GM23338 (cell line): Measurements from ENCODE around the gene KAZN. TPM values are rescaled to one million over a fixed set of nuclear protein-coding genes. Genes with fewer than 3 reads are reported as not detected.

Experiments
- ATAC-seq: fragments of 200-7000 bp; cut with Tn5 transposase; 3 replicates; pipeline ENCODE4 v1.9.1; 2020
- DNase-seq: peaks from one replicate; pipeline ENCODE4 v3.0.0-alpha.2; 2015; ENCODE audit warnings: low spot score
- H2AFZ ChIP-seq: fragments of 200-600 bp; sonication (generic); 2 replicates; pipeline ENCODE4 v1.8.0; 2016; ENCODE audit warnings: antibody characterized with exemption, mild to moderate bottlenecking, moderate library complexity
- H3F3A ChIP-seq: fragments of 200-600 bp; sonication (generic); replicated peaks from 2 replicates; pipeline ENCODE4 v1.8.0; 2017; ENCODE audit warnings: antibody characterized with exemption, mixed run types, low read depth
- H3K27ac ChIP-seq: fragments of 200-600 bp; sonication (generic); 2 replicates; pipeline ENCODE4 v1.6.1; 2016; ENCODE audit warnings: low read depth
- H3K27me3 ChIP-seq: fragments of 200-600 bp; sonication (generic); 2 replicates; pipeline ENCODE4 v1.8.0; 2016; ENCODE audit warnings: mild to moderate bottlenecking, mixed run types, moderate library complexity; ENCODE audit not compliant: insufficient read depth
- H3K36me3 ChIP-seq: fragments of 200-600 bp; sonication (generic); 2 replicates; pipeline ENCODE4 v1.8.0; 2016; ENCODE audit warnings: mild to moderate bottlenecking; ENCODE audit not compliant: insufficient read depth
- H3K4me1 ChIP-seq: fragments of 200-600 bp; sonication (generic); 2 replicates; pipeline ENCODE4 v1.8.0; 2016; ENCODE audit warnings: mild to moderate bottlenecking, moderate library complexity; ENCODE audit not compliant: insufficient read depth
- H3K4me2 ChIP-seq: fragments of 200-600 bp; sonication (generic); 2 replicates; pipeline ENCODE4 v1.7.1; 2017; ENCODE audit warnings: mixed run types
- H3K4me3 ChIP-seq: fragments of 200-600 bp; sonication (generic); 2 replicates; pipeline ENCODE4 v1.6.1; 2016; ENCODE audit warnings: mixed run types
- H3K79me2 ChIP-seq: fragments of 200-600 bp; sonication (generic); replicated peaks from 2 replicates; pipeline ENCODE4 v1.8.0; 2017; ENCODE audit warnings: mild to moderate bottlenecking; ENCODE audit not compliant: insufficient read depth
- H3K9me2 ChIP-seq: fragments of 200-600 bp; sonication (generic); 2 replicates; pipeline ENCODE4 v1.8.0; 2017; ENCODE audit not compliant: insufficient read depth
- H4K20me1 ChIP-seq: fragments of 200-600 bp; sonication (generic); replicated peaks from 2 replicates; pipeline ENCODE4 v1.8.0; 2017; ENCODE audit warnings: mild to moderate bottlenecking; ENCODE audit not compliant: insufficient read depth
- H3K27ac Mint-ChIP-seq: 2 replicates; pipeline ENCODE4 v1.8.0; 2020; ENCODE audit warnings: inconsistent platforms, mild to moderate bottlenecking, moderate library complexity, mixed read lengths
- H3K27me3 Mint-ChIP-seq: 3 replicates; pipeline ENCODE4 v1.8.0; 2022; ENCODE audit warnings: low read depth, mild to moderate bottlenecking, moderate library complexity, mixed read lengths, inconsistent platforms; ENCODE audit not compliant: insufficient read depth, poor library complexity
- H3K36me3 Mint-ChIP-seq: 3 replicates; pipeline ENCODE4 v1.8.0; 2021; ENCODE audit warnings: low read depth, mild to moderate bottlenecking, inconsistent platforms, moderate library complexity, mixed read lengths
- H3K4me1 Mint-ChIP-seq: 3 replicates; pipeline ENCODE4 v1.8.0; 2020; ENCODE audit warnings: mild to moderate bottlenecking, inconsistent platforms, mixed read lengths
- H3K4me3 Mint-ChIP-seq: 3 replicates; pipeline ENCODE4 v1.8.0; 2021; ENCODE audit warnings: moderate library complexity, mild to moderate bottlenecking, inconsistent platforms, mixed read lengths
- H3K9me3 Mint-ChIP-seq: 3 replicates; pipeline ENCODE4 v1.8.0; 2020; ENCODE audit warnings: moderate library complexity, mild to moderate bottlenecking, inconsistent platforms, mixed read lengths
- CREB1 ChIP-seq: fragments of 250-450 bp; sonication (Bioruptor Pico); IDR thresholded peaks from 2 replicates; pipeline ENCODE4 v1.5.0; 2020; ENCODE audit warnings: low read depth, mild to moderate bottlenecking, moderate library complexity
- CTCF ChIP-seq, 2 experiments: fragments of 200-600 bp in 1 of 2; sonication (generic) in 1 of 2; conservative IDR thresholded peaks; 2 replicates each; pipeline versions ENCODE4 v1.5.1 to v1.6.1; 2016 to 2017; ENCODE audit warnings: antibody characterized with exemption in 2 of 2, low read depth in 2 of 2, mild to moderate bottlenecking in 2 of 2, moderate library complexity in 1 of 2
- EZH2 ChIP-seq: fragments of 200-600 bp; sonication (generic); IDR thresholded peaks from one replicate; pipeline ENCODE4 v1.8.0; 2017; ENCODE audit warnings: antibody characterized with exemption, mild to moderate bottlenecking, low read depth; ENCODE audit not compliant: unreplicated experiment
- EZH2phosphoT487 ChIP-seq: fragments of 200-600 bp; sonication (generic); IDR thresholded peaks from one replicate; pipeline ENCODE4 v1.8.1; 2018; ENCODE audit warnings: antibody characterized with exemption; ENCODE audit not compliant: unreplicated experiment
- JUNB ChIP-seq: IDR thresholded peaks from one replicate; pipeline ENCODE4 v1.6.1; 2016; ENCODE audit warnings: antibody characterized with exemption; ENCODE audit not compliant: unreplicated experiment
- STAT1 ChIP-seq: IDR thresholded peaks from one replicate; pipeline ENCODE4 v1.6.1; 2016; ENCODE audit warnings: antibody characterized with exemption; ENCODE audit not compliant: unreplicated experiment
- ZNF114 ChIP-seq: fragments of 250-450 bp; sonication (Bioruptor Pico); IDR thresholded peaks from 2 replicates; pipeline ENCODE4 v1.5.0; 2020; ENCODE audit warnings: mild to moderate bottlenecking, moderate library complexity
- ZNF462 ChIP-seq: fragments of 250-450 bp; sonication (Bioruptor Pico); IDR thresholded peaks from 2 replicates; pipeline ENCODE4 v1.5.0; 2020; ENCODE audit warnings: mild to moderate bottlenecking, moderate library complexity
- polyA plus RNA-seq: library from polyadenylated mRNA; unstranded; fragments of >200 nt; fragmentation: Nextera tagmentation; extraction: Ambion mirVana; gene quantifications from 2 replicates; pipeline ENCODE4 v1.2.1, GENCODE V29; 2016
- total RNA-seq: library from RNA; depleted of rRNA; stranded (reverse); fragments of >200 nt; shearing (Covaris generic); gene quantifications from 2 replicates; pipeline ENCODE4 v1.2.3, GENCODE V29; 2014
- TF ChIP-seq, protein P1 (sequence below): IDR thresholded peaks from 2 replicates; pipeline ENCODE4 v1.6.1; 2016; ENCODE audit warnings: antibody characterized with exemption

Gene KAZN
- total and polyA plus RNA-seq, 2 experiments from 2014 or later = 9.9 to 15.0 TPM

GRCh38 chr1:14926229-14926628 is 327.7 kb downstream of the KAZN start:
- H3K36me3 ChIP-seq = no peaks in the 10 kb centered on the region
- no peak for DNase-seq
- peaks cover 3% of the 10 kb centered on the region; the same call in 1 of the 2 replicates for H3F3A ChIP-seq
- H3K27ac ChIP-seq = no peak overlapping the region
- peaks cover 44% of the 10 kb centered on the region for H3K27me3 ChIP-seq
- Mint-ChIP-seq H3K27me3 (peaks cover 56% of the 10 kb centered on the region), H3K9me3 (no peaks in the 10 kb centered on the region), H3K4me1 (peaks cover 18% of the 10 kb centered on the region), H3K36me3 (no peaks in the 10 kb centered on the region), H3K27ac (no peak overlapping the region), H3K4me3 (peak overlapping the region; percentile 78; the same call in 1 of the 3 replicates)
- H2AFZ ChIP-seq = no peak overlapping the region
- H4K20me1 ChIP-seq = peaks cover 13% of the 10 kb centered on the region
- TF ChIP-seq EZH2 = no peak
- TF ChIP-seq EZH2phosphoT487 = no peak
- no peak for TF ChIP-seq CTCF (conservative IDR thresholded peaks at IDR 0.05; ENCODE audit: low read depth in 2 of 2)
- 0 out of 2 replicates have a peak, but pooled peaks cover 6% of the 10 kb centered on the region for H3K79me2 ChIP-seq
- no peak for ATAC-seq
- H3K9me2 ChIP-seq = no peaks in the 10 kb centered on the region
- no peak overlapping the region for H3K4me3 ChIP-seq
- H3K4me1 ChIP-seq = peaks cover 9% of the 10 kb centered on the region
- H3K4me2 ChIP-seq = no peak overlapping the region

- ATAC-seq (no peak), DNase-seq (no peak)
- Histone ChIP-seq H3K4me1 (peaks cover 9% of the 10 kb centered on the region), H3K36me3 (no peaks in the 10 kb centered on the region), H4K20me1 (peaks cover 13% of the 10 kb centered on the region), H3F3A (peaks cover 3% of the 10 kb centered on the region; the same call in 1 of the 2 replicates), H3K79me2 (0 out of 2 replicates have a peak, but pooled peaks cover 6% of the 10 kb centered on the region), H3K9me2 (no peaks in the 10 kb centered on the region), H3K4me3 (no peak overlapping the region), H3K4me2 (no peak overlapping the region), H2AFZ (no peak overlapping the region), H3K27ac (no peak overlapping the region), H3K27me3 (peaks cover 44% of the 10 kb centered on the region)
- Mint-ChIP-seq H3K9me3 (no peaks in the 10 kb centered on the region), H3K27ac (no peak overlapping the region), H3K36me3 (no peaks in the 10 kb centered on the region), H3K27me3 (peaks cover 56% of the 10 kb centered on the region), H3K4me1 (peaks cover 18% of the 10 kb centered on the region), H3K4me3 (no peak overlapping the region)
- no peak for TF ChIP-seq ZNF114 (CRISPR knock-in tag)
- no peak for TF ChIP-seq STAT1
- no peak for TF ChIP-seq JUNB
- TF ChIP-seq, protein P1, sequence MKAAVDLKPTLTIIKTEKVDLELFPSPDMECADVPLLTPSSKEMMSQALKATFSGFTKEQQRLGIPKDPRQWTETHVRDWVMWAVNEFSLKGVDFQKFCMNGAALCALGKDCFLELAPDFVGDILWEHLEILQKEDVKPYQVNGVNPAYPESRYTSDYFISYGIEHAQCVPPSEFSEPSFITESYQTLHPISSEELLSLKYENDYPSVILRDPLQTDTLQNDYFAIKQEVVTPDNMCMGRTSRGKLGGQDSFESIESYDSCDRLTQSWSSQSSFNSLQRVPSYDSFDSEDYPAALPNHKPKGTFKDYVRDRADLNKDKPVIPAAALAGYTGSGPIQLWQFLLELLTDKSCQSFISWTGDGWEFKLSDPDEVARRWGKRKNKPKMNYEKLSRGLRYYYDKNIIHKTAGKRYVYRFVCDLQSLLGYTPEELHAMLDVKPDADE = no peak
- TF ChIP-seq CTCF (conservative IDR thresholded peaks at IDR 0.05; ENCODE audit: low read depth in 2 of 2) = no peak
- TF ChIP-seq ZNF462 (CRISPR knock-in tag) = no peak
- no peak for TF ChIP-seq CREB1 (CRISPR knock-in tag)
Measured at GRCh38 chr1:14926818-14927575, 328.5 kb downstream of the KAZN start.
